Measurements from ENCODE around the gene C12orf76.

C12orf76 gene

DNA sequence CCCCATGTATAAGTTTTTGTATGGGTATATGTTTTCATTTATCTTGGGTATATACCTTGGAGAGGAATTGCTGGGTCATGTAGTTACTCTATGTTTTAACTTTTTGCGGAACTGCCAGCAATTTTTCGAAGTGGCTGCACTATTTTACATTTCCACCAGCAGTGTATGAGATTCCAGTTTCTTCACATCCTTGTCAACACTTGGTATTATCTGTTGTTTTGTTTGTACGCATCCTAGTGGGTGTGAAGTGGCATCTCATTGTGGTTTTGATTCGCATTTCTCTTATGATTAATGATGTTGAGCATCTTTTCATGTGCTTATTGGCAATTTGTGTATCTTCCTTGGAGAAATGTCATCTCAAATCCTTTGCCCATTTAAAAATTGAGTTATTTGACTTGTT, 42.2 kb downstream of the C12orf76 start:
- H3K4me3 ChIP-seq (ENCODE audit: low read depth, low read length) = no peak overlapping the region
- in situ Hi-C loops (cut with HindIII; ENCODE audit: low sequenced_read_pairs) = no loop called here
- TF ChIP-seq, protein P1, sequence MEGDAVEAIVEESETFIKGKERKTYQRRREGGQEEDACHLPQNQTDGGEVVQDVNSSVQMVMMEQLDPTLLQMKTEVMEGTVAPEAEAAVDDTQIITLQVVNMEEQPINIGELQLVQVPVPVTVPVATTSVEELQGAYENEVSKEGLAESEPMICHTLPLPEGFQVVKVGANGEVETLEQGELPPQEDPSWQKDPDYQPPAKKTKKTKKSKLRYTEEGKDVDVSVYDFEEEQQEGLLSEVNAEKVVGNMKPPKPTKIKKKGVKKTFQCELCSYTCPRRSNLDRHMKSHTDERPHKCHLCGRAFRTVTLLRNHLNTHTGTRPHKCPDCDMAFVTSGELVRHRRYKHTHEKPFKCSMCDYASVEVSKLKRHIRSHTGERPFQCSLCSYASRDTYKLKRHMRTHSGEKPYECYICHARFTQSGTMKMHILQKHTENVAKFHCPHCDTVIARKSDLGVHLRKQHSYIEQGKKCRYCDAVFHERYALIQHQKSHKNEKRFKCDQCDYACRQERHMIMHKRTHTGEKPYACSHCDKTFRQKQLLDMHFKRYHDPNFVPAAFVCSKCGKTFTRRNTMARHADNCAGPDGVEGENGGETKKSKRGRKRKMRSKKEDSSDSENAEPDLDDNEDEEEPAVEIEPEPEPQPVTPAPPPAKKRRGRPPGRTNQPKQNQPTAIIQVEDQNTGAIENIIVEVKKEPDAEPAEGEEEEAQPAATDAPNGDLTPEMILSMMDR (IDR thresholded peaks at IDR 0.05; ENCODE audit: low read depth, low read length, missing control alignments) = no peak
- no peak for DNase-seq (ENCODE audit: low read depth)

GRCh38 chr12:110005319-110005973, 42.9 kb downstream of the C12orf76 start:
- TF ChIP-seq, protein P1 (IDR thresholded peaks at IDR 0.05; ENCODE audit: low read depth, low read length, missing control alignments) = no peak
- in situ Hi-C loops (cut with HindIII; ENCODE audit: low sequenced_read_pairs) = no loop called here
- DNase-seq (ENCODE audit: low read depth) = no peak
- no peak overlapping the region for H3K4me3 ChIP-seq (ENCODE audit: low read depth, low read length)

- no peak for DNase-seq (ENCODE audit: low read depth)
- H3K4me3 ChIP-seq (ENCODE audit: low read depth, low read length) = no peak overlapping the region
- in situ Hi-C loops (cut with HindIII; ENCODE audit: low sequenced_read_pairs) = no loop called here
- TF ChIP-seq, protein P1 (IDR thresholded peaks at IDR 0.05; ENCODE audit: low read depth, low read length, missing control alignments) = no peak
Measured at GRCh38 chr12:110004598-110004997, 43.7 kb downstream of the C12orf76 start.

- H3K4me3 ChIP-seq (ENCODE audit: low read depth, low read length) = no peak overlapping the region
- TF ChIP-seq, protein P1 (IDR thresholded peaks at IDR 0.05; ENCODE audit: low read depth, low read length, missing control alignments) = no peak
- in situ Hi-C loops (cut with HindIII; ENCODE audit: low sequenced_read_pairs) = no loop called here
- DNase-seq (ENCODE audit: low read depth) = no peak
Measured at GRCh38 chr12:110002676-110003515, 45.4 kb downstream of the C12orf76 start.

DNA sequence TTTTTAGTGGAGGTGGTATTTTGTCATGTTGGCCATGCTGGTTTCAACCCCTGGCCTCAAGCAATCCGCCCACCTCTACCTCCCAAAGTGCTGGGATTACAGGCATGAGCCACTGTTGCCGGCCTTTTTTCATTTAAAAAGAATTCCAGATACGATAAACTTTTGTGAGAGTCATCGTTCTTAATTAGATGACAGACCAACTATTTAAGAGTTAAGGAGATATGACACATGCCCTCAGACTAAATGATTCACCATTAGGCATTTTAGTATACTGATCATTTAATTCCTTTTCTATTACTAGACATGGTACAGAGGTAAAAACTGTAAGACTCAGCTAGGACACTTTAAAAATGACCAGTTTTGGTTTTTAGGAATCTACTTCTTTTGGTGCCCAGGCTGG, 46.7 kb downstream of the C12orf76 start:
- in situ Hi-C loops (cut with HindIII; ENCODE audit: low sequenced_read_pairs) = no loop called here
- no peak overlapping the region for H3K4me3 ChIP-seq (ENCODE audit: low read depth, low read length)
- DNase-seq (ENCODE audit: low read depth) = no peak
- TF ChIP-seq, protein P1 (IDR thresholded peaks at IDR 0.05; ENCODE audit: low read depth, low read length, missing control alignments) = no peak

GRCh38 chr12:109999983-110000505, 48.3 kb downstream of the C12orf76 start:
- H3K4me3 ChIP-seq (ENCODE audit: low read depth, low read length) = peak overlapping the region; percentile 79
- TF ChIP-seq, protein P1 (IDR thresholded peaks at IDR 0.05; ENCODE audit: low read depth, low read length, missing control alignments) = no peak
- DNase-seq (ENCODE audit: low read depth) = peak; percentile 6
- in situ Hi-C loops (cut with HindIII; ENCODE audit: low sequenced_read_pairs) = loop anchor here (5.0 kb wide), 1 partner anchor 38 kb away; no protein-coding TSS in a partner anchor
